GM19351 (cell line): ENCODE results near the gene NDOR1.

ENCODE experiments used
- ATAC-seq: cut with Tn5 transposase; IDR thresholded peaks from one replicate; pipeline ENCODE4 v1.9.1; 2021; ENCODE audit warnings: mild to moderate bottlenecking, moderate library complexity; ENCODE audit not compliant: unreplicated experiment

The NDOR1 gene

DNA sequence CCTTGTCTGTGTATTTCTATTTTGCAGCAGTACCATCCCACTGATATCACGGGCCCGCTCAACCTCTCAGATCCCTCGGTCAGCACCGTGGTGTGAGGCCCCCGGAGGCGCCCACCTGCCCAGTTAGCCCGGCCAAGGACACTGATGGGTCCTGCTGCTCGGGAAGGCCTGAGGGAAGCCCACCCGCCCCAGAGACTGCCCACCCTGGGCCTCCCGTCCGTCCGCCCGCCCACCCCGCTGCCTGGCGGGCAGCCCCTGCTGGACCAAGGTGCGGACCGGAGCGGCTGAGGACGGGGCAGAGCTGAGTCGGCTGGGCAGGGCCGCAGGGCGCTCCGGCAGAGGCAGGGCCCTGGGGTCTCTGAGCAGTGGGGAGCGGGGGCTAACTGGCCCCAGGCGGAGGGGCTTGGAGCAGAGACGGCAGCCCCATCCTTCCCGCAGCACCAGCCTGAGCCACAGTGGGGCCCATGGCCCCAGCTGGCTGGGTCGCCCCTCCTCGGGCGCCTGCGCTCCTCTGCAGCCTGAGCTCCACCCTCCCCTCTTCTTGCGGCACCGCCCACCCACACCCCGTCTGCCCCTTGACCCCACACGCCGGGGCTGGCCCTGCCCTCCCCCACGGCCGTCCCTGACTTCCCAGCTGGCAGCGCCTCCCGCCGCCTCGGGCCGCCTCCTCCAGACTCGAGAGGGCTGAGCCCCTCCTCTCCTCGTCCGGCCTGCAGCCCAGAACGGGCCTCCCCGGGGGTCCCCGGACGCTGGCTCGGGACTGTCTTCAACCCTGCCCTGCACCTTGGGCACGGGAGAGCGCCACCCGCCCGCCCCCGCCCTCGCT lies 37.5 kb upstream of the NDOR1 start:
- ATAC-seq, result no peak

DNA sequence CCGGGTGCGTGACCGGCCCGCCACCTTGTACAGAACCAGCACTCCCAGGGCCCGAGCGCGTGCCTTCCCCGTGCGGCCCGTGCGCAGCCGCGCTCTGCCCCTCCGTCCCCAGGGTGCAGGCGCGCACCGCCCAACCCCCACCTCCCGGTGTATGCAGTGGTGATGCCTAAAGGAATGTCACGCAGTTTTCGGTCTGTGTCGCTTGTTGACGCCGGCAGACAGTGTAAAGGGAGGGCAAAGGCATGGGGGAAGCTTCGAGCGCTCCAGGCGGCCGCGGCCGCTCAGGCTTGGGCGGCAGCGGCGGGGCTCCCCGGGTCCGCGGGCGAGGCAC lies 37.0 kb upstream of the NDOR1 start:
- no peak for ATAC-seq

- ATAC-seq, result no peak
Measured at GRCh38 chr9:137168904-137169856, 36.3 kb upstream of the NDOR1 start.

- no peak for ATAC-seq
Measured at GRCh38 chr9:137169896-137170358, 35.6 kb upstream of the NDOR1 start, which contains the start of gene LRRC26. TSS of gene LRRC26 (minus strand) at chr9:137170051. CDS start at chr9:137169943, 108 bp downstream.

DNA sequence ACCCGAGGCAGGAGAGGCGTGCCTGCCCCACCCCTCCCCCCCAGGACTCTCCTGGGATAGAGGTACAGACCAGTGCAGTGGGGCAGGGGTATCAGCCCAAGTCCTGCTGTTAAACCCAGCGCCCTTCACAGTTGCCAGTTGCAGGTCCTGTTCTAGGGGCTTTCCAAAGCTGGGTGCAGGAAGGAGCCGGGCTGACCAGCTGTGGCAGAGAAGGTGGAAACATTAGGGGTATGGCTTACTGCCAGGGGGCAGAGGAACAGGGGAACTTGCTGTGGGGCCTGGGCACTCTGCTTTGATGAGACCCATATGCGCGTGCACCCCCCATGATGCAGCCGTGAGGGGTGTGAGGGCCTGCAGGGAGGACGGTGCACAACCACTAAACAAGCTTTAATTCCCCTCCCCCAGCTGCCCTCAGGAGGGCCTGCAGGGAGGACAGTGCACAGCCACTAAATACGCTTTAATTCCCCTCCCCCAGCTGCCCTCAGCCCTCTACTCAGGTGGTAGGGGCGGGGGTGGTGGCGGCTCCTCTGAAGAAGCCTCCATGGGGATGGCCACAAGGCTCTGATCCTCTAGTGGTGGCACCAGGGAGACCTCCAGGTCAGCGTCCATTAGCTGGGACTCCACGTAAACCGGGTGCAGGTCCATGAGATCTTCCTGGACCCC lies 34.9 kb upstream of the NDOR1 start:
- no peak for ATAC-seq

DNA sequence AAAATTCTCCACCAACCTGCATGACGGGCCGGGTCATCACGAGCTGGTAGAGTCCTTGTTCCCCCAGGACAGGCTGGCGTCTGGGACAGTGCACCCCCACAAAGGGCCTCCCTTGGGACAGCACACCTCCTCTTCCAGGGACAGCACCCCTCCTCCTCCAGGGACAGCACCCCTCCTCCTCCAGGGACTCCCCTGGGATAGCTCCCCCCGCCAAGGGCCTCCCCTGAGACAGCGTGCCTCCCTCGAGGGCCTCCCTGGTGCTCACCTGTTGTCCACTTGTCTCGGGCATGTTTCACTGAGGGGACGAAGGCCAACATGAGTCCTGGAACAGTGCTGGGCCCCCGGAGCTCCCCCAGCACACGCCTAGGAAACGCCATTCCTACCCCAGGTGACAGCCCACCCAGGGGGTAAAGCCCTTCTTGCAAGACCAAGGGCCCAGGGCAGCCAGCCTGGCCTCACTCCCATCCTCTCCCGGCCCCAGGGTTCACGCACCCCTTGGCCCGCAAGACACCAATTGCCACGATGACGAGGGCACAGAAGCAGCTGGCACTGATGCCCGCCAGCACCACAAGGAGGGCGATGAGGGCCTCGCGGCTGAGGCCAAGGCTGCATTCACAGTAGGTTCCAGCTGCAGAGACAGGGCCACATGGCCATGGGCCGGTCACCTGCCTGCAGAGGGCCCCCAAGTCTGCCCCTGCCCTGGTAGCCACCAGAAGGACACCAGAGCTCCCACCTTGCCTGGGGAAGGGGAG lies 34.2 kb upstream of the NDOR1 start:
- no peak for ATAC-seq

GRCh38 chr9:137172901-137173795 lies 32.4 kb upstream of the NDOR1 start:
- ATAC-seq, result no peak

DNA sequence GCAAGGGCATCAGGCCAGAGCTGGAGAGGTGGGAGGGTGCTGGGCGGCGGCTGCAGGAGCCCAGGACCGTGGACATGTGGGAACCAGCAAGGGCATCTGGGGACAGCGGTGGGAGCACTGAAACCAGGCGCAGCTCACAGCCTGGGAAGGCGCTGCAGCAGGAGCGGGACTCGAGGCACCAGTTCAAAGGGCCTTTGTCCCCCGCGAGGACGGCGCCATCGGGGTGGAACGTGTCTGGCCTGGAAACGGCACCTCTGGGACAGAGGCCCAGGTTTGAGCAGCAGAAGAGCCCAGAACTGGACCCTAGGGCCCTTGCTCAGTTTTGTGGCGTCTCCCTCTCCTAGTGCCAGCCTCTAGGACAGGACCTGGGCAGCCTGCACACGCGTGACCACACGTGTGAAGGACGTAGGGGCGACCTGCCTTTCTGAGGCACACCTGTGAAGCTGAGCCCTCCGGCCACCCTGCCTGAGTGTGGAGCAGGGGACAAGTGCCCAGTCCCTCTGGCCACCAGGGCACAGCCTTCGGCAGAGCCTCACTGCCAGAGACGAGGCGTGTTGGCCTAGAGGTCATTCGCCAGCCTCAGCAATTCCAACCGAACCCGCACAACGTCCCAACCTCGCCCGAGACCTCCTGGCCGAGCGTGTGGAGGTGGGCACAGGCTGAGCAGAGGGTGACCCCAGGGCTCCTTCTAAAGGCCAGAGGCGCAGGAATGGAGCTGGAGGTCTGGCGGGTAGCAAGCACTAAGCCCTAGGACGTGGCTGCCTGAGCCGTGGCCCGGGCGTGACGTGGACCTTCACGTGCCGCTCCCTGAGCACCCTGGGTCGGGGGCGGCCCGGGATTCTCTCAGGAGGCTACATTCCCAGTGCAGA lies 31.5 kb upstream of the NDOR1 start:
- no peak for ATAC-seq

- ATAC-seq, result no peak
Measured at GRCh38 chr9:137174722-137175293, 30.7 kb upstream of the NDOR1 start.

DNA sequence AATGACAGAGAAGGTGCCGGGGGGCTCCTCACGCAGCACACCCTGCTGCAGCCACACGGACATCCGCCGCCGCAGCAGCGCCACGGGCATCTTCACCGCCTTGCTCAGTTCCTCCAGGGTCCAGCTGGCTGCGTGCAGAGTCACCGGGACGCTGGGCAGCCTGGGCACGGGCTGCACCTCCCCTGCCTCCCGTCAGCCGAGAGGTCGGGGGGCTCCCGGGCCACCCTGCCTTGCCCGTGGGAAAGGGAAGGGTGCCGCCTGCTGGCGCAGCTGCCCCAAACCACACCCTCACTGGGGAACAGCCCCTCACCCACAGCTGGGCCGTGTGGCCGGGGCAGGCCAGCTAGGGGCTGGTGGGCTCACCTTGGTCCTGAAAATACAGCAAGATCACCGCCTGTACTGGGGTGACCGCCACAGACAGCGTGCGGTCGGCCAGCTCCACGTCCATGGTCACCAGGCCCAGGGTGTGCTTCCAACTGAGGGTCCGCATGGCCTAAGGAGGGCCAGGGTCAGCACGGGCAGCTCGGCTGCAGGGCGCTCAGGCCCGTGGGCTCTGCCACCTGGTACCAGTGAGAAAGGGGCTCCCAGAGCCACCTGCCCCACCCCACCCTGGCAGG lies 30.0 kb upstream of the NDOR1 start:
- ATAC-seq, result no peak

GRCh38 chr9:137176302-137177182 lies 29.0 kb upstream of the NDOR1 start:
- ATAC-seq, result no peak

GRCh38 chr9:137178201-137178938 lies 27.1 kb upstream of the NDOR1 start:
- ATAC-seq, result no peak

DNA sequence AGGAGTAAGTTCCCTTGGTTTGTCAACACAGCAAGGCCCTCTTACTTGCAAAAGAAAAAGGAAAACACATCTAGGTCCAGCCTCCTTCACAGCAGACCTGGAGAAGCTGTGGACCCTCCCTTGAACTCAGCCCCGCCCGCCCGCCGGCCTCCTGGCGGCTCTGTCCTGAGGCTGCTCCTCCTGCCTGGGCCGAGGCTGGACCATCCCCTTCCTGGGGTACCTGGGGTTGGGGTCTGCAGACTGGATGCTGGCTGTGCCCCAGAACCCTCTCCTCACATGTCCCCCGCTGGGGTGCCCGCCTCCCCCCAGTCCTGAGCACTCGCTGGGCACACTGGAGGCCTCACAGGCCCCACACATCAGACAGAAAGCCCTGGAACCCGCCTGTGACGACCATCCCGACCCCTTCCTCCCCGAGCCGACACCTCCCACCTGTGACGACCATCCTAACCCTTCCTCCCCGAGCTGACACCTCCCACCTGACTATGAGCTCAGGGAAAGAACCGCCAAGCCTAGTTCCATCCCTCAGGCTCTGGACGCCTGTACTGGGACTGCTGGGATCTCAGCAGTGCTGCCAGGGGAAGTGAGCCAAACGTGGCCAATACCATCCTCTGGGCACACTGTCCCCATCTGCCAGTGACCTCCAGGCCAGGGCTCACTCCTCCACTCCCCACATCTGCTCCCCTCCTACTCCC lies 26.4 kb upstream of the NDOR1 start:
- ATAC-seq, result no peak

DNA sequence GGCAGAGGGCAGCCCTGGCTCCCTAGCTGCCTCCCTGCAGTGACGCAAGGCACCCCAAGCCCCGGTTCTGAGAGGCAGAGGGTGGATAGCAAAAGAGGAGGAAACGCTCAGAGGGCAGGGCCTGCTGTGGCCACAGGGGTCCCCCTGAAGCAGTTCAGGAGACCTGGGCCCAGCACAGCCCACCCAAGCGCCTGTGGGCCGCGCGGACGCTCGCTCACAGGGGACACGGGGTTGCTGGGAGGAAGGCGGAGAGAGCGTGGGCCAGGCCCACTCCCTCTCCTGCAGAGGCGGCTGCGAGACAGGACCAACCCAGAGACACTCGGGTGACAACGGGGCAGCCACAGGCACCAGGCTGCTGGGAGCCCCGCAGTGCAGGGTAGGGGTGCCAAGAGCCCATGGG lies 25.7 kb upstream of the NDOR1 start:
- ATAC-seq, result no peak

DNA sequence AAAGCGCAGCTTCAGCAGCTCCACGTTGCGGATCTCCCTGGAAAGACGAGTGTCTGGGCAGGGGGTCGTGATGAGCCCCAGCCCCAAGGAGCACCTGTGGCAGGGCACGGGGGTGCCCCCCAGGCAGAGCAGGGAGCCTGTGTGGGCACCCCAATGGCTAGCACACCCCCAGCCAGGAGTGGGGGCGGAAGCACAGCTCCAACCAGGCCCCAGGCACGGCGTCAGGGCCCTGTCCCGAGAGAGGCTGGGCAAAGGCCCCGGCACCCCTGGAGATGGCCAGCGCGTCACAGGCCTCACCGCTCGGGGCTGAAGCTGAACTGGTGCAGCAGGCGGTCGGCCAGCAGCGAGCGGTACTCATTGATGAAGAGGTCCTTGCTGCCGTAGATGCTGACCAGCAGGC lies 25.0 kb upstream of the NDOR1 start:
- no peak for ATAC-seq

GRCh38 chr9:137181680-137182079 lies 23.8 kb upstream of the NDOR1 start:
- ATAC-seq, result no peak
